Mononuclear cell (primary cell): ENCODE data around the gene NEK11. TPM values are rescaled to one million over a fixed set of nuclear protein-coding genes. Genes with fewer than 3 reads are reported as not detected.
"Not testable (repeated sequence)": the region's sequence is repeated elsewhere in the genome, so short reads cannot be mapped to it uniquely, and the experiment has no call there.

Source experiments
- H3K27me3 ChIP-seq: 2 replicates; pipeline ENCODE4 v1.6.0; 2011; ENCODE audit warnings: low read length, control low read depth; ENCODE audit not compliant: insufficient read depth
- H3K4me1 ChIP-seq: 2 replicates; pipeline ENCODE4 v1.5.1; 2011; ENCODE audit warnings: mild to moderate bottlenecking, low read length, control low read depth; ENCODE audit not compliant: insufficient read depth
- H3K4me3 ChIP-seq: 2 replicates; pipeline ENCODE4 v1.5.1; 2011; ENCODE audit warnings: mild to moderate bottlenecking, low read length, moderate library complexity
- H3K9me3 ChIP-seq: 2 replicates; pipeline ENCODE4 v1.5.1; 2011; ENCODE audit warnings: low read depth, mild to moderate bottlenecking, control low read depth, low read length
- total RNA-seq: library from RNA; depleted of rRNA; stranded (reverse); fragments of >200 nt; gene quantifications from one replicate; pipeline ENCODE4 v1.2.3, GENCODE V29; 2012

NEK11 gene
- total RNA-seq, 1 donor: 4.2 TPM

- Histone ChIP-seq H3K4me1 (no peaks in the 10 kb centered on the region), H3K9me3 (no peaks in the 10 kb centered on the region), H3K27me3 (no peaks in the 10 kb centered on the region), H3K4me3 (no peak overlapping the region)
These were observed 288.5 kb downstream of the NEK11 start for GRCh38 chr3:131315162-131315561.

- Histone ChIP-seq H3K4me3 (no peak overlapping the region), H3K27me3 (no peaks in the 10 kb centered on the region), H3K9me3 (no peaks in the 10 kb centered on the region)
These were observed 291.0 kb downstream of the NEK11 start for GRCh38 chr3:131317667-131318066.

GRCh38 chr3:131323014-131323413, 296.3 kb downstream of the NEK11 start:
- no peaks in the 10 kb centered on the region for H3K4me1 ChIP-seq
- no peaks in the 10 kb centered on the region for H3K9me3 ChIP-seq
- no peak overlapping the region for H3K4me3 ChIP-seq
- no peaks in the 10 kb centered on the region for H3K27me3 ChIP-seq

More at GRCh38 chr3:131317667-131318066, 291.0 kb downstream of the NEK11 start:
- H3K4me1 ChIP-seq: no peaks in the 10 kb centered on the region

- H3K4me1 ChIP-seq: no peaks in the 10 kb centered on the region
These were observed 297.1 kb downstream of the NEK11 start for GRCh38 chr3:131323792-131324191.

GRCh38 chr3:131324923-131325322, 298.2 kb downstream of the NEK11 start:
- no peaks in the 10 kb centered on the region for H3K9me3 ChIP-seq
- no peak overlapping the region for H3K4me3 ChIP-seq
- H3K27me3 ChIP-seq: no peaks in the 10 kb centered on the region
- H3K4me1 ChIP-seq: no peaks in the 10 kb centered on the region

More at GRCh38 chr3:131323792-131324191, 297.1 kb downstream of the NEK11 start:
- H3K9me3 ChIP-seq: no peaks in the 10 kb centered on the region
- H3K4me3 ChIP-seq: no peak overlapping the region
- H3K27me3 ChIP-seq: no peaks in the 10 kb centered on the region

- no peaks in the 10 kb centered on the region for H3K27me3 ChIP-seq
- H3K4me1 ChIP-seq: no peaks in the 10 kb centered on the region
- no peak overlapping the region for H3K4me3 ChIP-seq
- H3K9me3 ChIP-seq: no peaks in the 10 kb centered on the region
These were observed 299.6 kb downstream of the NEK11 start for GRCh38 chr3:131326307-131326706.

- Histone ChIP-seq H3K4me3 (no peak overlapping the region), H3K4me1 (no peaks in the 10 kb centered on the region), H3K27me3 (no peaks in the 10 kb centered on the region), H3K9me3 (no peaks in the 10 kb centered on the region)
These were observed 302.0 kb downstream of the NEK11 start for GRCh38 chr3:131328721-131329120.

- no peaks in the 10 kb centered on the region for H3K27me3 ChIP-seq
- H3K4me1 ChIP-seq: no peaks in the 10 kb centered on the region
- no peak overlapping the region for H3K4me3 ChIP-seq
- H3K9me3 ChIP-seq: no peaks in the 10 kb centered on the region
These were observed 303.1 kb downstream of the NEK11 start for GRCh38 chr3:131329774-131330173.

GRCh38 chr3:131331456-131332085, 304.9 kb downstream of the NEK11 start:
- H3K27me3 ChIP-seq, H3K4me1 ChIP-seq, H3K4me3 ChIP-seq, H3K9me3 ChIP-seq: not testable (repeated sequence)

- H3K4me3 ChIP-seq: no peak overlapping the region
- no peaks in the 10 kb centered on the region for H3K9me3 ChIP-seq
- no peaks in the 10 kb centered on the region for H3K4me1 ChIP-seq
- no peaks in the 10 kb centered on the region for H3K27me3 ChIP-seq
These were observed 312.4 kb downstream of the NEK11 start for GRCh38 chr3:131338948-131339640.

- Histone ChIP-seq H3K4me1 (no peaks in the 10 kb centered on the region), H3K27me3 (no peaks in the 10 kb centered on the region), H3K9me3 (no peaks in the 10 kb centered on the region), H3K4me3 (no peak overlapping the region)
These were observed 315.1 kb downstream of the NEK11 start for GRCh38 chr3:131341761-131342160.

GRCh38 chr3:131348911-131349310, 322.2 kb downstream of the NEK11 start:
- no peak overlapping the region for H3K4me3 ChIP-seq

GRCh38 chr3:131349454-131349853, 322.8 kb downstream of the NEK11 start:
- Histone ChIP-seq H3K4me3 (no peak overlapping the region), H3K27me3 (no peaks in the 10 kb centered on the region), H3K4me1 (no peaks in the 10 kb centered on the region), H3K9me3 (no peaks in the 10 kb centered on the region)

More at GRCh38 chr3:131348911-131349310, 322.2 kb downstream of the NEK11 start:
- no peaks in the 10 kb centered on the region for H3K4me1 ChIP-seq
- no peaks in the 10 kb centered on the region for H3K9me3 ChIP-seq
- H3K27me3 ChIP-seq: no peaks in the 10 kb centered on the region

- no peaks in the 10 kb centered on the region for H3K27me3 ChIP-seq
- no peak overlapping the region for H3K4me3 ChIP-seq
- no peaks in the 10 kb centered on the region for H3K4me1 ChIP-seq
- H3K9me3 ChIP-seq: no peaks in the 10 kb centered on the region
These were observed 323.3 kb downstream of the NEK11 start for GRCh38 chr3:131349946-131350347.

- Histone ChIP-seq H3K4me1 (no peaks in the 10 kb centered on the region), H3K4me3 (no peak overlapping the region), H3K27me3 (no peaks in the 10 kb centered on the region), H3K9me3 (no peaks in the 10 kb centered on the region)
These were observed 323.8 kb downstream of the NEK11 start for GRCh38 chr3:131350506-131350905.
